ENCODE measurements around the gene KLHL40. TPM values are rescaled to one million over a fixed set of nuclear protein-coding genes. Genes with fewer than 3 reads are reported as not detected.

KLHL40 gene
- total RNA-seq, 1 experiment from 2014 or later, result not detected

DNA sequence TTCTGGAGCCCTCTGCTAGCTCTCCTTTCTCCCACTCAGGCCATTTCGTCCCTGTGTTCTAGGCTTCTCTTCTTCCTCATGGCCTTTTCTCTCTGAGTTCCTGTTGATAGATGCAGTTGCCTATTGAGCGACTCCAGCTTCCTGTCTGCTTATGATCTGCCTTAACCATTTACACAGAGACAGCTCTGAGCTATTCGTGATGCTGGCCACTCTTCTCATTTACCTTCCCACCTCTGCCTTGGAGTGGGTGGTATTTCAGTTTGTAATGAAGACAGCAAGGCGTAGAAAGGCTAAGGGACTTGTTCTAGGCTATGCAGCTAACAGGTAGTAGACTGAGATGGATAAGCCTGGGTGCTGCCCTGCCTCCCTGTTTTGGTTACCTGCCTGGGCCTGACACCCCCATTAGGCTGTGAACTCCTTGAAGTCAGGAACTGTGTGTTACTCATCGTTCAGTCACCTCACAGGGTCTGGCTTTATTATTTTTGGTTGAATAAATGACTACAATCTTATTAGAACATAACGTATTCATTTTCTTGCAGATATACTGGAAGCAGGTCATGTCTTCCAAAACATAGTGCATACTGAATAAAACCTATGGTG, 44.5 kb upstream of the KLHL40 start:
- H3K9me3 Mint-ChIP-seq, result no peaks in the 10 kb centered on the region
- Histone ChIP-seq H3K27ac (ENCODE audit: insufficient read length, low read depth, low read length) (no peak overlapping the region), H2BK15ac (ENCODE audit: low read depth, low read length) (no peak overlapping the region), H2BK5ac (ENCODE audit: insufficient read length, low read length) (no peak overlapping the region), H2BK20ac (ENCODE audit: low read depth, low read length, poor library complexity, severe bottlenecking) (no peak overlapping the region), H3T11ph (ENCODE audit: low read length) (no peak overlapping the region), H3K4ac (ENCODE audit: low read depth, low read length) (no peak overlapping the region), H4K5ac (ENCODE audit: insufficient read length, low read depth, low read length) (no peak overlapping the region), H3K9ac (ENCODE audit: extremely low read depth, insufficient read length, low read length) (no peak overlapping the region), H2AFZ (ENCODE audit: low read length) (no peak overlapping the region), H4K91ac (ENCODE audit: insufficient read length, low read depth, low read length) (no peak overlapping the region), H4K8ac (replicated peaks; ENCODE audit: insufficient read length, low read depth, low read length) (no peak overlapping the region), H2BK12ac (ENCODE audit: insufficient read length, low read depth, low read length) (no peak overlapping the region), H3K23me2 (ENCODE audit: insufficient read length, low read depth, low read length, poor library complexity, severe bottlenecking) (no peaks in the 10 kb centered on the region), H3K56ac (ENCODE audit: insufficient read length, low read depth, low read length) (no peak overlapping the region), H2AK5ac (ENCODE audit: insufficient read length, low read length) (no peak overlapping the region), H3K79me2 (ENCODE audit: insufficient read depth, low read length) (no peaks in the 10 kb centered on the region), H3K18ac (ENCODE audit: insufficient read length, low read depth, low read length) (no peak overlapping the region), H3K79me1 (ENCODE audit: insufficient read depth, low read depth, low read length, poor library complexity, severe bottlenecking) (peaks cover 9% of the 10 kb centered on the region), H4K20me1 (ENCODE audit: control insufficient read depth, insufficient read depth, insufficient read length) (no peaks in the 10 kb centered on the region), H3K4me1 (ENCODE audit: insufficient read depth, low read length) (no peaks in the 10 kb centered on the region), H3K14ac (ENCODE audit: insufficient read depth, low read length) (no peak overlapping the region), H2BK120ac (ENCODE audit: low read depth, low read length, poor library complexity, severe bottlenecking) (no peak overlapping the region), H3K27me3 (ENCODE audit: insufficient read depth, low read length) (no peaks in the 10 kb centered on the region), H3K9me3 (ENCODE audit: control insufficient read depth, low read depth, low read length) (no peaks in the 10 kb centered on the region), H3K4me2 (ENCODE audit: insufficient read depth, insufficient read length, low read length) (no peak overlapping the region), H3K23ac (ENCODE audit: insufficient read length, low read depth, low read length) (no peak overlapping the region)
- H3K4me3 Mint-ChIP-seq, result no peak overlapping the region
- no peaks in the 10 kb centered on the region for H3K4me1 Mint-ChIP-seq
- peaks cover 38 to 52% (median 50%) of the 10 kb centered on the region in 3 experiments; a peak in 6 of 7 replicates for H3K36me3 Mint-ChIP-seq (ENCODE audit: insufficient read depth in 1 of 3, low read depth in 3 of 3)
- H3K27me3 Mint-ChIP-seq (ENCODE audit: low read depth), result no peaks in the 10 kb centered on the region
- peak overlapping the region in 1 of 3 experiments; percentile 13; a peak in 1 of 7 replicates for H3K27ac Mint-ChIP-seq
- no peak for DNase-seq
- WGBS (ENCODE audit: extremely low coverage, insufficient read length, low lambda C conversion rate), result no CpG with 5 or more reads among the region's 6 CpGs
- TF ChIP-seq, protein P1, sequence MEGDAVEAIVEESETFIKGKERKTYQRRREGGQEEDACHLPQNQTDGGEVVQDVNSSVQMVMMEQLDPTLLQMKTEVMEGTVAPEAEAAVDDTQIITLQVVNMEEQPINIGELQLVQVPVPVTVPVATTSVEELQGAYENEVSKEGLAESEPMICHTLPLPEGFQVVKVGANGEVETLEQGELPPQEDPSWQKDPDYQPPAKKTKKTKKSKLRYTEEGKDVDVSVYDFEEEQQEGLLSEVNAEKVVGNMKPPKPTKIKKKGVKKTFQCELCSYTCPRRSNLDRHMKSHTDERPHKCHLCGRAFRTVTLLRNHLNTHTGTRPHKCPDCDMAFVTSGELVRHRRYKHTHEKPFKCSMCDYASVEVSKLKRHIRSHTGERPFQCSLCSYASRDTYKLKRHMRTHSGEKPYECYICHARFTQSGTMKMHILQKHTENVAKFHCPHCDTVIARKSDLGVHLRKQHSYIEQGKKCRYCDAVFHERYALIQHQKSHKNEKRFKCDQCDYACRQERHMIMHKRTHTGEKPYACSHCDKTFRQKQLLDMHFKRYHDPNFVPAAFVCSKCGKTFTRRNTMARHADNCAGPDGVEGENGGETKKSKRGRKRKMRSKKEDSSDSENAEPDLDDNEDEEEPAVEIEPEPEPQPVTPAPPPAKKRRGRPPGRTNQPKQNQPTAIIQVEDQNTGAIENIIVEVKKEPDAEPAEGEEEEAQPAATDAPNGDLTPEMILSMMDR (conservative IDR thresholded peaks at IDR 0.05), result no peak

Measured in H9 (cell line).